ENCODE results near the gene COL23A1.
"Not testable (repeated sequence)": the region's sequence is repeated elsewhere in the genome, so short reads cannot be mapped to it uniquely, and the experiment has no call there.

COL23A1 gene

GRCh38 chr5:178229861-178230260 is 360.3 kb downstream of the COL23A1 start:
- Histone ChIP-seq H4K91ac (ENCODE audit: low read depth, low read length, poor library complexity) (no peak overlapping the region), H3K36me3 (replicated peaks in 1 of 2; ENCODE audit: control insufficient read depth in 2 of 2, insufficient read depth in 2 of 2, low read length in 2 of 2) (peaks cover 28 to 62% of the 10 kb centered on the region in 2 donors), H3K4me3 (ENCODE audit: low read length in 2 of 2) (no peak overlapping the region), H2BK120ac (ENCODE audit: low read depth, low read length) (no peak overlapping the region), H3K9ac (ENCODE audit: low read depth, low read length, poor library complexity) (peak overlapping the region; percentile 26), H3K18ac (ENCODE audit: low read length) (no peak overlapping the region), H2AK5ac (ENCODE audit: low read depth, low read length) (no peak overlapping the region), H3K79me1 (ENCODE audit: low read depth, low read length) (peaks cover 9% of the 10 kb centered on the region), H2BK5ac (ENCODE audit: low read length) (no peak overlapping the region), H3K9me3 (replicated peaks in 1 of 2; ENCODE audit: control insufficient read depth in 2 of 2, insufficient read depth in 1 of 2, low read depth in 1 of 2, low read length in 2 of 2) (peaks cover 0 to 5% of the 10 kb centered on the region in 2 donors), H3K4ac (ENCODE audit: low read length) (no peak overlapping the region), H3K4me2 (ENCODE audit: insufficient read depth, low read length, poor library complexity, severe bottlenecking) (no peak overlapping the region), H2BK15ac (ENCODE audit: low read length) (no peak overlapping the region), H2BK12ac (ENCODE audit: low read length) (no peak overlapping the region), H3K4me1 (ENCODE audit: control insufficient read depth in 2 of 2, insufficient read depth in 1 of 2, low read depth in 1 of 2, low read length in 2 of 2) (peaks cover 6 to 13% of the 10 kb centered on the region in 2 donors), H3K27me3 (ENCODE audit: control insufficient read depth in 3 of 3, insufficient read depth in 3 of 3, low read depth in 1 of 3, low read length in 3 of 3) (no peaks in the 10 kb centered on the region), H3K23ac (ENCODE audit: low read depth, low read length, poor library complexity) (no peak overlapping the region), H3K27ac (replicated peaks; ENCODE audit: low read length) (no peak overlapping the region), H3K14ac (ENCODE audit: low read length) (no peak overlapping the region), H4K8ac (ENCODE audit: low read depth, low read length) (no peak overlapping the region), H2AFZ (ENCODE audit: low read length) (no peak overlapping the region)
- DNase-seq (ENCODE audit: low spot score) = no peak
- WGBS, 2 donors (ENCODE audit: extremely low coverage in 2 of 2, insufficient read length in 2 of 2, insufficient replicate concordance in 1 of 2) = no CpG with 5 or more reads among the region's 10 CpGs

GRCh38 chr5:178229111-178229510 is 361.1 kb downstream of the COL23A1 start:
- H2BK15ac ChIP-seq (ENCODE audit: low read length); H3K23ac ChIP-seq (ENCODE audit: low read depth, low read length, poor library complexity); H3K18ac ChIP-seq (ENCODE audit: low read length); H3K9ac ChIP-seq (ENCODE audit: low read depth, low read length, poor library complexity); H2AK5ac ChIP-seq (ENCODE audit: low read depth, low read length); H2BK12ac ChIP-seq (ENCODE audit: low read length); H3K9me3 ChIP-seq (replicated peaks in 1 of 2; ENCODE audit: control insufficient read depth in 2 of 2, insufficient read depth in 1 of 2, low read depth in 1 of 2, low read length in 2 of 2); H3K27me3 ChIP-seq (ENCODE audit: control insufficient read depth in 3 of 3, insufficient read depth in 3 of 3, low read depth in 1 of 3, low read length in 3 of 3); H2BK5ac ChIP-seq (ENCODE audit: low read length); H3K4me2 ChIP-seq (ENCODE audit: insufficient read depth, low read length, poor library complexity, severe bottlenecking); H3K14ac ChIP-seq (ENCODE audit: low read length); H2AFZ ChIP-seq (ENCODE audit: low read length); DNase-seq (ENCODE audit: low spot score); H3K79me1 ChIP-seq (ENCODE audit: low read depth, low read length); H4K91ac ChIP-seq (ENCODE audit: low read depth, low read length, poor library complexity); H4K8ac ChIP-seq (ENCODE audit: low read depth, low read length); H2BK120ac ChIP-seq (ENCODE audit: low read depth, low read length); H3K4me3 ChIP-seq (ENCODE audit: low read length in 2 of 2); H3K27ac ChIP-seq (replicated peaks; ENCODE audit: low read length); H3K4ac ChIP-seq (ENCODE audit: low read length): not testable (repeated sequence)
- Histone ChIP-seq H3K4me1 (ENCODE audit: control insufficient read depth in 2 of 2, insufficient read depth in 1 of 2, low read depth in 1 of 2, low read length in 2 of 2) (peaks cover 8 to 12% of the 10 kb centered on the region in 2 donors), H3K36me3 (replicated peaks in 1 of 2; ENCODE audit: control insufficient read depth in 2 of 2, insufficient read depth in 2 of 2, low read length in 2 of 2) (peaks cover 31 to 68% of the 10 kb centered on the region in 2 donors)
- WGBS, 2 donors (ENCODE audit: extremely low coverage in 2 of 2, insufficient read length in 2 of 2, insufficient replicate concordance in 1 of 2) = no CpG with 5 or more reads among the region's 13 CpGs

GRCh38 chr5:178228609-178229008 is 361.6 kb downstream of the COL23A1 start:
- Histone ChIP-seq H2BK15ac (ENCODE audit: low read length) (no peak overlapping the region), H3K4ac (ENCODE audit: low read length) (no peak overlapping the region), H3K9me3 (replicated peaks in 1 of 2; ENCODE audit: control insufficient read depth in 2 of 2, insufficient read depth in 1 of 2, low read depth in 1 of 2, low read length in 2 of 2) (peaks cover 0 to 5% of the 10 kb centered on the region in 2 donors), H2BK120ac (ENCODE audit: low read depth, low read length) (no peak overlapping the region), H3K27ac (replicated peaks; ENCODE audit: low read length) (no peak overlapping the region), H2BK12ac (ENCODE audit: low read length) (no peak overlapping the region), H3K4me1 (ENCODE audit: control insufficient read depth in 2 of 2, insufficient read depth in 1 of 2, low read depth in 1 of 2, low read length in 2 of 2) (peaks cover 12 to 13% of the 10 kb centered on the region in 2 donors), H2BK5ac (ENCODE audit: low read length) (no peak overlapping the region), H3K4me2 (ENCODE audit: insufficient read depth, low read length, poor library complexity, severe bottlenecking) (no peak overlapping the region), H3K36me3 (replicated peaks in 1 of 2; ENCODE audit: control insufficient read depth in 2 of 2, insufficient read depth in 2 of 2, low read length in 2 of 2) (peaks cover 31 to 71% of the 10 kb centered on the region in 2 donors), H3K27me3 (ENCODE audit: control insufficient read depth in 3 of 3, insufficient read depth in 3 of 3, low read depth in 1 of 3, low read length in 3 of 3) (no peaks in the 10 kb centered on the region), H3K18ac (ENCODE audit: low read length) (no peak overlapping the region), H3K9ac (ENCODE audit: low read depth, low read length, poor library complexity) (no peak overlapping the region), H3K4me3 (ENCODE audit: low read length in 2 of 2) (no peak overlapping the region), H4K91ac (ENCODE audit: low read depth, low read length, poor library complexity) (no peak overlapping the region), H3K23ac (ENCODE audit: low read depth, low read length, poor library complexity) (no peak overlapping the region), H3K79me1 (ENCODE audit: low read depth, low read length) (peaks cover 9% of the 10 kb centered on the region), H3K14ac (ENCODE audit: low read length) (no peak overlapping the region), H2AK5ac (ENCODE audit: low read depth, low read length) (no peak overlapping the region), H4K8ac (ENCODE audit: low read depth, low read length) (no peak overlapping the region), H2AFZ (ENCODE audit: low read length) (no peak overlapping the region)
- no CpG with 5 or more reads among the region's 11 CpGs for WGBS, 2 donors (ENCODE audit: extremely low coverage in 2 of 2, insufficient read length in 2 of 2, insufficient replicate concordance in 1 of 2)
- no peak for DNase-seq (ENCODE audit: low spot score)

GRCh38 chr5:178227929-178228328 is 362.3 kb downstream of the COL23A1 start:
- Histone ChIP-seq H3K9ac (ENCODE audit: low read depth, low read length, poor library complexity) (no peak overlapping the region), H2BK120ac (ENCODE audit: low read depth, low read length) (no peak overlapping the region), H3K4me1 (ENCODE audit: control insufficient read depth in 2 of 2, insufficient read depth in 1 of 2, low read depth in 1 of 2, low read length in 2 of 2) (peaks cover 10 to 17% of the 10 kb centered on the region in 2 donors), H2BK5ac (ENCODE audit: low read length) (no peak overlapping the region), H3K27me3 (ENCODE audit: control insufficient read depth in 3 of 3, insufficient read depth in 3 of 3, low read depth in 1 of 3, low read length in 3 of 3) (no peaks in the 10 kb centered on the region), H2BK12ac (ENCODE audit: low read length) (no peak overlapping the region), H3K27ac (replicated peaks; ENCODE audit: low read length) (no peak overlapping the region), H2BK15ac (ENCODE audit: low read length) (no peak overlapping the region), H3K18ac (ENCODE audit: low read length) (no peak overlapping the region), H3K4me2 (ENCODE audit: insufficient read depth, low read length, poor library complexity, severe bottlenecking) (no peak overlapping the region), H3K23ac (ENCODE audit: low read depth, low read length, poor library complexity) (no peak overlapping the region), H2AFZ (ENCODE audit: low read length) (no peak overlapping the region), H3K14ac (ENCODE audit: low read length) (no peak overlapping the region), H4K8ac (ENCODE audit: low read depth, low read length) (no peak overlapping the region), H2AK5ac (ENCODE audit: low read depth, low read length) (no peak overlapping the region), H3K4me3 (ENCODE audit: low read length in 2 of 2) (no peak overlapping the region), H3K36me3 (replicated peaks in 1 of 2; ENCODE audit: control insufficient read depth in 2 of 2, insufficient read depth in 2 of 2, low read length in 2 of 2) (peaks cover 31 to 77% of the 10 kb centered on the region in 2 donors), H3K4ac (ENCODE audit: low read length) (no peak overlapping the region), H3K9me3 (replicated peaks in 1 of 2; ENCODE audit: control insufficient read depth in 2 of 2, insufficient read depth in 1 of 2, low read depth in 1 of 2, low read length in 2 of 2) (peaks cover 0 to 5% of the 10 kb centered on the region in 2 donors), H4K91ac (ENCODE audit: low read depth, low read length, poor library complexity) (no peak overlapping the region), H3K79me1 (ENCODE audit: low read depth, low read length) (peaks cover 9% of the 10 kb centered on the region)
- no CpG with 5 or more reads among the region's 3 CpGs for WGBS, 2 donors (ENCODE audit: extremely low coverage in 2 of 2, insufficient read length in 2 of 2, insufficient replicate concordance in 1 of 2)
- no peak for DNase-seq (ENCODE audit: low spot score)

Measured in neuronal stem cell (in vitro differentiated cells).